Activated naive CD4-positive, alpha-beta T cell treated with anti-CD3 and anti-CD28 coated beads for 36 hours (primary cell): ENCODE data around the gene USP7. TPM values are rescaled to one million over a fixed set of nuclear protein-coding genes. Genes with fewer than 3 reads are reported as not detected.

Experiments used
- CTCF ChIA-PET: fragments of 350-600 bp; sonication (Branson Sonifier 250); formaldehyde crosslinking; loops from one replicate; lab custom pipeline; 2021; ENCODE audit warnings: antibody characterized with exemption; lab: Charles Lee
- DNase-seq: peaks from one replicate; pipeline ENCODE4 v3.0.0-alpha.2; 2020
- H3K27ac Mint-ChIP-seq: one replicate; pipeline ENCODE4 v1.8.0; 2021; ENCODE audit warnings: mild to moderate bottlenecking, mixed read lengths
- H3K27me3 Mint-ChIP-seq: one replicate; pipeline ENCODE4 v1.8.0; 2021; ENCODE audit warnings: low read depth, mixed read lengths
- H3K36me3 Mint-ChIP-seq: one replicate; pipeline ENCODE4 v1.8.0; 2021; ENCODE audit warnings: low read depth, mixed read lengths
- H3K4me1 Mint-ChIP-seq: one replicate; pipeline ENCODE4 v1.8.0; 2021; ENCODE audit warnings: low read depth, mixed read lengths
- H3K4me3 Mint-ChIP-seq: one replicate; pipeline ENCODE4 v1.8.0; 2021; ENCODE audit warnings: mild to moderate bottlenecking, moderate library complexity, mixed read lengths
- H3K9me3 Mint-ChIP-seq: one replicate; pipeline ENCODE4 v1.8.0; 2021; ENCODE audit warnings: mixed read lengths
- intact Hi-C: fragments of 100-400 bp; cut with micrococcal nuclease; formaldehyde crosslinking; loops from one replicate; pipeline ENCODE4 v1.15.1; 2023
- total RNA-seq, 2 experiments: library from RNA; stranded (reverse); gene quantifications; one replicate each; pipeline ENCODE4 v1.2.3, GENCODE V29; 2021

USP7 gene
- total RNA-seq, 2 experiments from 2014 or later, result 155 to 163 TPM

- H3K27ac Mint-ChIP-seq, result peak overlapping the region; percentile 1
- no peaks in the 10 kb centered on the region for H3K27me3 Mint-ChIP-seq
- CTCF ChIA-PET, result interaction anchor here (0.6 to 2.3 kb wide), 2 partner anchors 14 to 60 kb away, joined by 6 to 8 read pairs; no protein-coding TSS in a partner anchor
- intact Hi-C loops, result no loop called here
- no peaks in the 10 kb centered on the region for H3K36me3 Mint-ChIP-seq
- H3K4me3 Mint-ChIP-seq, result no peak overlapping the region
- no peak for DNase-seq
- H3K4me1 Mint-ChIP-seq, result peaks cover 87% of the 10 kb centered on the region
- H3K9me3 Mint-ChIP-seq, result no peaks in the 10 kb centered on the region
These were observed 13.9 kb downstream of the USP7 start for GRCh38 chr16:8949536-8950418.

DNA sequence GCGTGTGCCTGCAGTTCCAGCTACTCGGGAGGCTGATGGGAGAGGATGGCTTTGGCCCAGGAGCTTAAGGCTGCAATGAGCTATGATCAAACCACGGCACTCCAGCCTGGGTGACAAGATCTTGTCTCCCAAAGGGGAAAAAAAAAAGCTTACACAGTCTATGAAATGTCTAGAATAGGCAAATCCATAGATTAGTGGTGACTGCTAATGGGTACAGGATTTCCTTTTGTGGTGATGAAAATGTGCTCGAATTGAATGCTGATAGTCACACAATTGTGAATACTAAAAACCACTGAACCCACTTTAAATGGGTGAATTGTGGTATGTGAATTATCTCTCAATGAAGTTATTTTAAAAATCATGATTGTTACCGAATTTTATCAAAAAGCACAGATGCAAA lies 14.9 kb downstream of the USP7 start:
- intact Hi-C loops, result no loop called here

GRCh38 chr16:8948069-8948593 lies 15.6 kb downstream of the USP7 start:
- CTCF ChIA-PET, result interaction anchor here (1.2 to 2.3 kb wide), 4 partner anchors 12 to 70 kb away, joined by 4 to 14 read pairs (median 4); no protein-coding TSS in a partner anchor
- H3K4me1 Mint-ChIP-seq, result peaks cover 94% of the 10 kb centered on the region
- DNase-seq, result no peak
- no peaks in the 10 kb centered on the region for H3K27me3 Mint-ChIP-seq
- H3K27ac Mint-ChIP-seq, result peak overlapping the region; percentile 51
- no peaks in the 10 kb centered on the region for H3K36me3 Mint-ChIP-seq
- intact Hi-C loops, result no loop called here
- no peaks in the 10 kb centered on the region for H3K9me3 Mint-ChIP-seq
- H3K4me3 Mint-ChIP-seq, result no peak overlapping the region

More for the DNA sequence above, 14.9 kb downstream of the USP7 start:
- Mint-ChIP-seq H3K36me3 (no peaks in the 10 kb centered on the region), H3K27me3 (no peaks in the 10 kb centered on the region), H3K27ac (peak overlapping the region; percentile 1), H3K4me3 (no peak overlapping the region), H3K9me3 (no peaks in the 10 kb centered on the region), H3K4me1 (peaks cover 90% of the 10 kb centered on the region)
- DNase-seq, result no peak
- CTCF ChIA-PET, result interaction anchor here (1.2 to 2.3 kb wide), 3 partner anchors 12 to 69 kb away, joined by 4 to 14 read pairs (median 4); no protein-coding TSS in a partner anchor

DNA sequence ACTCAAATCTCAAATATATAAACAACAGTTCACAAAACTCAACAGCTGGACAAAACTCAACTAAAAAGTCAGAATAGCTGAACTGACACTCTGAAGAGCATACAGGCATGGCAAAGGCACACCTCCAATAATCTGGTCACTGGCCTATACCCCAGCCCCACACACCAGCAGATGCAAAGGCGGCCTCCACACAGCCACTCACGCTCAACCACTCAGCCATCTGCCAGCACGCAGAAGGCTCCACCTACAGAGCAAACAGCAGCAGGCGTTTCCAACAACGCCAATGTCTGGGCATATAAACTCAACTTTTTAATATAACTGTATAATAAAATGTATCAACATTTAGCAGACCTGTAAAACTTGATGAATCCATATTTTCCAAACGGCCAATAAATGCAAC lies 17.2 kb downstream of the USP7 start:
- Mint-ChIP-seq H3K36me3 (no peaks in the 10 kb centered on the region), H3K4me3 (no peak overlapping the region), H3K27me3 (no peaks in the 10 kb centered on the region), H3K4me1 (peaks cover 92% of the 10 kb centered on the region), H3K27ac (no peak overlapping the region), H3K9me3 (no peaks in the 10 kb centered on the region)
- DNase-seq, result no peak
- CTCF ChIA-PET, result interaction anchor here (1.4 to 2.4 kb wide), 3 partner anchors 11 to 42 kb away, joined by 3 to 14 read pairs (median 3); no protein-coding TSS in a partner anchor
- intact Hi-C loops, result no loop called here

GRCh38 chr16:8945626-8946296 lies 17.9 kb downstream of the USP7 start:
- intact Hi-C loops, result no loop called here
- Mint-ChIP-seq H3K36me3 (peaks cover 4% of the 10 kb centered on the region), H3K27ac (no peak overlapping the region), H3K4me3 (no peak overlapping the region), H3K9me3 (no peaks in the 10 kb centered on the region), H3K27me3 (no peaks in the 10 kb centered on the region), H3K4me1 (peaks cover 92% of the 10 kb centered on the region)
- DNase-seq, result no peak
- CTCF ChIA-PET, result interaction anchor here (1.4 to 2.4 kb wide), 3 partner anchors 10 to 41 kb away, joined by 3 to 14 read pairs (median 3); no protein-coding TSS in a partner anchor

- intact Hi-C loops, result no loop called here
- CTCF ChIA-PET, result interaction anchor here (2.4 kb wide), 1 partner anchor 8 kb away, joined by 14 read pairs; no protein-coding TSS in a partner anchor
These were observed 19.5 kb downstream of the USP7 start for GRCh38 chr16:8943966-8944759.

DNA sequence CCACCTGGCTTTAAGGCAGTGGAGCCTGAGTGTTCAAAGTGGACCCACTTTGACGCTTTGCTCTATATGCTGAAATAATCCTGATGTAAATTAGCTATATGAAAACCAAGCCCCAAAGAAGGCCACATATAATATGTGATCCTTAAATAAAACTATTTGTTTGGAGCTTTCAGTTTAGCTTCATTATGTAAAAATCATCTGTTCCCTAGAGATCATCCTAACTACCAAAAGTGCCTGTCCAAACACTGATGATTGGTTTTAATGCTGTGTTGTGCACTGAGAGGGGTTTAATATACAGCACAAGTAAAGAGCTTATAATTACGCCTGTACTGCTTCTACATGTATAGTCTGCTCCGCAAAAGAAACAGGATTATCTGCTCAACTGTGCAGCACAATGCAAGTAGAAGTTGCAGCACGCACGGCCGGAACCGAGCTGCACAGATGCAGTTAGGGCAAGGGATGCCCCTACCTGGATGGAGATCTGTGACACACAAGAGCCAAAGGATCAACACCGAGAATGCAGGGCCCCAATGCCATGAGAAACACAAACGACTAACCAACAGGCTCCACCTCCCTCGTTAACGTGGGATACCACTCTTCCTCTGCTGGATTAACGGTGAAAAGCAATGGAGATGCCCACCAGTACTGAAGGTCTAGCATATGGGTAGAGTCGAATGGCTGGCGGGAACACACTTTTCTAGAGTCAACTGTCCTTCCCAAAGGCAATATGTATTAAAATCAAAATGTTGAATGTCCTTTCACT lies 20.5 kb downstream of the USP7 start:
- peaks cover 6% of the 10 kb centered on the region for H3K36me3 Mint-ChIP-seq
- no peaks in the 10 kb centered on the region for H3K9me3 Mint-ChIP-seq
- H3K27me3 Mint-ChIP-seq, result no peaks in the 10 kb centered on the region
- H3K27ac Mint-ChIP-seq, result peak overlapping the region; percentile 61
- H3K4me3 Mint-ChIP-seq, result no peak overlapping the region
- DNase-seq, result no peak
- CTCF ChIA-PET, result interaction anchor here (0.6 to 1.4 kb wide), 4 partner anchors 12 to 1466 kb away, joined by 3 to 4 read pairs (median 3); no protein-coding TSS in a partner anchor
- intact Hi-C loops, result no loop called here
- H3K4me1 Mint-ChIP-seq, result peaks cover 96% of the 10 kb centered on the region

More at GRCh38 chr16:8943966-8944759, 19.5 kb downstream of the USP7 start:
- Mint-ChIP-seq H3K27me3 (no peaks in the 10 kb centered on the region), H3K9me3 (no peaks in the 10 kb centered on the region), H3K36me3 (peaks cover 6% of the 10 kb centered on the region), H3K27ac (peak overlapping the region; percentile 67), H3K4me1 (peaks cover 96% of the 10 kb centered on the region), H3K4me3 (no peak overlapping the region)
- no peak for DNase-seq

DNA sequence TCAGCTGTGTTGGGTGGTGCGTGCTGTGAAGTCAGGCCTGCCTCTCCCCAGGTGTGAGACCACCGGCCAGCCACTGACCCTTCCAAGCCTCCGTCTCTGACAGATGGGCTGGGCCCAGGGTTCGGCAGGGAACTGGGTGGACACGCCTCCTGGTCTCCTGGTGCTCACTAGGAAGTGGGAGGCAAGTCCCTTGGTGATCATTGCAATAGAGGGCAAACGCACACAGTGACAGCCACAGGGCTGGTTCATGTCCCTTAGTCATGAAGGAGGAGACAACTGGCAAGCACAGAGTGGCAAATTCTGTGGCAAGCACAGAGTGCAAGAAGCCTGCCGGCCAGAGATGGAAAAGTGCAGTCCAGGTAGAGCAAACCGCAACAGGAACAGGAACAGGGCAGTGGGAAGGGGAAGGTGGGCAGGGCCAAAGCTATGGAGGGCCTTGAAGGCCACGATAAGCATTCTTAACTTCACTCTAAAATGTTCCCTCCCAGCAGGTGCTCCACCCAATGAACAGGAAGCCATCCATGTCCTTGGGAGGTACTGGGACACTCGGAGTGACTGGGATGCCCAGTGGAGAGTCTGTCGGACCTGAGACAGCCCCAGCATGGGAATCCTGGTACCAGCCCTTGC lies 21.9 kb downstream of the USP7 start:
- DNase-seq, result no peak
- intact Hi-C loops, result no loop called here
- Mint-ChIP-seq H3K4me3 (no peak overlapping the region), H3K9me3 (no peaks in the 10 kb centered on the region), H3K4me1 (peaks cover 96% of the 10 kb centered on the region), H3K36me3 (peaks cover 6% of the 10 kb centered on the region), H3K27ac (peak overlapping the region; percentile 24), H3K27me3 (no peaks in the 10 kb centered on the region)
- CTCF ChIA-PET, result interaction anchor here (0.7 to 1.4 kb wide), 3 partner anchors 11 to 90 kb away, joined by 3 read pairs; no protein-coding TSS in a partner anchor

DNA sequence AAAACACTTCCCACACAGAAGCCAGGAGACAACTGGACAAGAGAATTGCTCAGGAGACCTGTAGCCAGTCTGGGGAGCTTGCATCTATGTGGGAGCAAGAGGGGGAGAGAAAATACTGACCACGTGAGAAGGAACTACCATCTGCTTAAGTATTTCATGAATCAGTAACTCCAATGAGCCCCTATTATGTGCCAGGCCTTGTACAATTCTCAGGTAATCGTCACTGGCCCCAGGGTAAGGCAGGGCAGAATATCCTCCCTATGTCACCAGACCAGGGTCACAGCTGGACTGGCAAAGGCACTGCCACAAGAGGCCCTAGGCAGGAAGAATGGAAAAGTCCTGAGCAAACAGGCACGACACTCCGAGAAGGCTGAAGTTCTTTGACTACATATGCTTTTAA lies 25.9 kb downstream of the USP7 start:
- H3K4me1 Mint-ChIP-seq, result peaks cover 84% of the 10 kb centered on the region
- H3K27me3 Mint-ChIP-seq, result no peaks in the 10 kb centered on the region
- intact Hi-C loops, result loop anchor here (2.0 kb wide), 3 partner anchors 17 to 69 kb away; partner anchors contain the start of gene CARHSP1
- no peak for DNase-seq
- H3K27ac Mint-ChIP-seq, result no peak overlapping the region
- CTCF ChIA-PET, result interaction anchor here (2.2 kb wide), 1 partner anchor 18 kb away, joined by 18 read pairs; no protein-coding TSS in a partner anchor
- peaks cover 7% of the 10 kb centered on the region for H3K36me3 Mint-ChIP-seq
- no peak overlapping the region for H3K4me3 Mint-ChIP-seq
- H3K9me3 Mint-ChIP-seq, result no peaks in the 10 kb centered on the region

DNA sequence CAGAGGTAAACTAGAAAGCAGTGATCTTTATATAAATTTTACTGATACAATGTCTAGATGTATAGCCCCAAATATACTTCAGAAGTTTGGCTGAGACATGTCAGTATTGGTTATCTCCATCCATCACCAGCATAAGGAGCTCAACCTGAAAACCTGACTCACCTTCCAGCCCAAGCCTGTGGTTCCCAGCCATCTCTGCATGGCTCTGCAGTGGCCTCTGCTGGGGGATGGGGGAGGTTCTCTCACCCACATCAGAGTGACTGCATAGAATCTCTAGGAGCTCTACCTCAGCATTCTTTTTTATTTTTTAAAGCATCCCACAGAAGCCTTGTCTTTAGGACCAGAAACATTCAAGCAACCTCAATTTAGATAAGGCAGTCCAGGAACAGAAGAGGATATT lies 27.3 kb downstream of the USP7 start:
- Mint-ChIP-seq H3K9me3 (no peaks in the 10 kb centered on the region), H3K27ac (peak overlapping the region; percentile 73), H3K36me3 (peaks cover 7% of the 10 kb centered on the region), H3K27me3 (no peaks in the 10 kb centered on the region), H3K4me1 (peaks cover 81% of the 10 kb centered on the region), H3K4me3 (no peak overlapping the region)
- intact Hi-C loops, result loop anchor here (1.0 to 2.0 kb wide), 5 partner anchors 16 to 198 kb away; partner anchors contain the start of gene CARHSP1
- CTCF ChIA-PET, result interaction anchor here (0.5 to 3.7 kb wide), 35 partner anchors 8 to 366 kb away, joined by 3 to 20 read pairs (median 5); partner anchors contain the start of gene USP7
- peak; percentile 92 for DNase-seq
